GM12872 (cell line): ENCODE results near the gene CGREF1.

Source experiments
- TF ChIP-seq, protein P1 (sequence below): IDR thresholded peaks from 3 replicates; pipeline ENCODE4 v1.5.1; 2011; ENCODE audit warnings: low read depth, mild to moderate bottlenecking, low read length, moderate library complexity; ENCODE audit not compliant: insufficient read depth

Gene CGREF1

DNA sequence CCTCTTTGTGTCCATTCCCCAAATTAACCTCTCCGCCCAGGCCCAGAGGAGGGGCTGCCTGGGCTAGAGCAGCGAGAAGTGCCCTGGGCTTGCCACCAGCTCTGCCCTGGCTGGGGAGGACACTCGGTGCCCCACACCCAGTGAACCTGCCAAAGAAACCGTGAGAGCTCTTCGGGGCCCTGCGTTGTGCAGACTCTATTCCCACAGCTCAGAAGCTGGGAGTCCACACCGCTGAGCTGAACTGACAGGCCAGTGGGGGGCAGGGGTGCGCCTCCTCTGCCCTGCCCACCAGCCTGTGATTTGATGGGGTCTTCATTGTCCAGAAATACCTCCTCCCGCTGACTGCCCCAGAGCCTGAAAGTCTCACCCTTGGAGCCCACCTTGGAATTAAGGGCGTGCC is 18.9 kb downstream of the CGREF1 start:
- TF ChIP-seq, protein P1, sequence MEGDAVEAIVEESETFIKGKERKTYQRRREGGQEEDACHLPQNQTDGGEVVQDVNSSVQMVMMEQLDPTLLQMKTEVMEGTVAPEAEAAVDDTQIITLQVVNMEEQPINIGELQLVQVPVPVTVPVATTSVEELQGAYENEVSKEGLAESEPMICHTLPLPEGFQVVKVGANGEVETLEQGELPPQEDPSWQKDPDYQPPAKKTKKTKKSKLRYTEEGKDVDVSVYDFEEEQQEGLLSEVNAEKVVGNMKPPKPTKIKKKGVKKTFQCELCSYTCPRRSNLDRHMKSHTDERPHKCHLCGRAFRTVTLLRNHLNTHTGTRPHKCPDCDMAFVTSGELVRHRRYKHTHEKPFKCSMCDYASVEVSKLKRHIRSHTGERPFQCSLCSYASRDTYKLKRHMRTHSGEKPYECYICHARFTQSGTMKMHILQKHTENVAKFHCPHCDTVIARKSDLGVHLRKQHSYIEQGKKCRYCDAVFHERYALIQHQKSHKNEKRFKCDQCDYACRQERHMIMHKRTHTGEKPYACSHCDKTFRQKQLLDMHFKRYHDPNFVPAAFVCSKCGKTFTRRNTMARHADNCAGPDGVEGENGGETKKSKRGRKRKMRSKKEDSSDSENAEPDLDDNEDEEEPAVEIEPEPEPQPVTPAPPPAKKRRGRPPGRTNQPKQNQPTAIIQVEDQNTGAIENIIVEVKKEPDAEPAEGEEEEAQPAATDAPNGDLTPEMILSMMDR, result no peak

DNA sequence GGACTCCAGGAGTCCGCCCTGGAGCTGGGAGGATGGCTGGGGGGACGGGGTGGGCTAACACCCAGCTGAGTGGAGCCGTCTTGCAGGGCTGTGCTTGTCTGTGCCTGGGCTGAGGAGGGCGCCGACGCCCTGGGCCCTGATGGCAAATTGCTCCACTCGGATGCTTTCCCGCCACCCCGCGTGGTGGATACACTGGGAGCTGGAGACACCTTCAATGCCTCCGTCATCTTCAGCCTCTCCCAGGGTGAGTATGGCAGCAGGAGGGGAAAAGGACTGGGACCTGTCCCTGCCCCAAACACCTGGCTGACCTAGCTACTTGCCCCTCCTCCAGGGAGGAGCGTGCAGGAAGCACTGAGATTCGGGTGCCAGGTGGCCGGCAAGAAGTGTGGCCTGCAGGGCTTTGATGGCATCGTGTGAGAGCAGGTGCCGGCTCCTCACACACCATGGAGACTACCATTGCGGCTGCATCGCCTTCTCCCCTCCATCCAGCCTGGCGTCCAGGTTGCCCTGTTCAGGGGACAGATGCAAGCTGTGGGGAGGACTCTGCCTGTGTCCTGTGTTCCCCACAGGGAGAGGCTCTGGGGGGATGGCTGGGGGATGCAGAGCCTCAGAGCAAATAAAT is 19.5 kb downstream of the CGREF1 start:
- TF ChIP-seq, protein P1, result no peak

DNA sequence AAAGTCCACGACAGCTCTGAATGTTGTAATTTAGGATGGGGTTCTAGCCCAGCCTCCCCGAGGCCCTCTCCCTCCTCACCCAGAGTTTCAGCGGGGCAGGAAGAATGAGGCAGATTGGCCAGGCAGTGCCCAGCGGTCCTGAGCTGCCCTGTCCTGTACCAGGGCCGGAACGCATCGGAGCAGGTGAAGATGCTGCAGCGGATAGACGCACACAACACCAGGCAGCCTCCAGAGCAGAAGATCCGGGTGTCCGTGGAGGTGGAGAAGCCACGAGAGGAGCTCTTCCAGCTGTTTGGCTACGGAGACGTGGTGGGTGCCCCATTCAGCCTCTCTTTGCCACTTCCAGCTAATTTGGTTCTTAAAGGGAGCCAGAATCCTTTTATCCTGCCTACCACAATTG is 21.6 kb downstream of the CGREF1 start:
- TF ChIP-seq, protein P1, result no peak

DNA sequence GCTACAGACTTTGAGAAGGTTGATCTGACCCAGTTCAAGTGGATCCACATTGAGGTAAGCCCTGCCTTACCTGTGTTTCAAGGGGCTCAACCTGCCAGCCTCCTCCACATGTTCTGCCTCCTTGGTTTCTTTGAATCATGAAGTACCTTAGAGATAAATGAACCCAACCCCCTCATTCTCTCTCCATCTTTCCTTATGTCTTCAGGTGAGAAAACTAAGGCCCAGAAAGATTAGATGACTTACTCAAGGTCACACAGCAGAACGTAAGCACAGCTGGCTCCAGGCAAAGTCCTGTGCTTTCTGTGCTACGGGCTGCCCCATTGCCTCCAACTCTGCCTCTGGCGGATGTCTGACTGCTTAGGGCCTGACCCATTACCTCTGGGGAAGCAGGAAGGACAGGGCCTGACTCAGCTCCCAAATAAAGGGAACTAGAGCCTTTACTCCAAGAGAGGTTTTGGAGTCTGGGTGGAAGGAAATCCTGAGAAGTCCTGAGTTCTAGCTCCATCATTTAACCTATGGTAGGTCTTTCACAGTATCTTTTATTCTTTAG is 22.1 kb downstream of the CGREF1 start:
- TF ChIP-seq, protein P1, result no peak

DNA sequence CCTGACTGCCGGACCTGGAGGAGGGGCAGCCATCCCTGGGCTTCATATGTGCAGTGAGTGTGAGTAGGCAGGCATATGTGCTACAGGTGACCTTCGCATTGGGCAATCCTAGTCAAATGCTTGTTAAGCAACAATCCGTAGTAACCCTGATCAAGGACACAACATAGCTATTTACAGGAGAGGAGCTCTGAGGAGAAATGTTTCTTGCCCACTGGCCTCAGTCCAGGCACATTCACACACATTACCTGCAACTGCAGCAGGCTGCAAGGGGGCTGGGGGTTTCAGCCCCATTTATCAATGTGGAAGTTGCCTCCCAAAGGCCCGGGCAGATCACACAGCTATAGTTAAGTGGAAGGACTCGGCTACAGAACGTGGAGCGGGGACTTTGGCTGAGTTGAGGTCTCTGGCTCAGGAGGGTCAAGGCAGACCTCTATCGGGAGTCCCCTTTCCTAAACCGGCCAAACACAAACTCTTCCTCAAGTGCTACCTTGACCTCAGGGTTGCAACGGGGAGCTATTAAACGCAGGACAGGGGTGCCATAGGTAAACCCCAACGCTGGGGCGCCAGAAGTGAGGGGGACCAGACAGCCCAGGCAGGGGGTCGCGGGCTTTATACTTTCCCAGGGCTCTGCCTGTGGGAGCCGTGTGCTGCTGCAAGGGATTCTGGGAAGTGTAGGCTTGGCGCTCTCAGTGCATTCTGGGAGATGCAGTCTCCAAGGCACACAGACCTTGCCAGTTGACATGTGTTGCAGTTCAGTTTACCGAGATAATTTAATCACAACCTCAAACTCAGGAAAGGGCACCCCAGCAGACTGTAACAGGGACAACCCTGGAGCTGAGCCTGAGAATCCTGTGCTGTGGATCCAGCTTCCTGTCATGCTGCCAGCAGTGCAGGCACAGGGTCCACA is 22.9 kb downstream of the CGREF1 start:
- TF ChIP-seq, protein P1, result no peak

DNA sequence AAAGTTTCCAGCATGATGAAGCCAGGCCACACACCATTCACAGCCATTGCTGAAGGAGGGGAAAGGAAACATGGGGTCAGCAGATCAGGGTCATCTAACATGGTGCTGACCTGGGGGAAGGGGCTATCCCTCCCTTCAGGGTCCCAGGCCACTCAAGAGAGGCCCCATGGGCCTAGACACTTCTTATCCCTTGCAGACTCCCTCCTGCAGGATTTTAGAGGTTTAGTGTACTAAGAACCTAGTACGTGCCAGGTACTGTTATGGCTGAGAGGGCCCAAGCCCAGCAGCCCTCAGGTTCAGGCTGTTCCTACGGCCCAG is 23.5 kb downstream of the CGREF1 start:
- TF ChIP-seq, protein P1, result no peak

DNA sequence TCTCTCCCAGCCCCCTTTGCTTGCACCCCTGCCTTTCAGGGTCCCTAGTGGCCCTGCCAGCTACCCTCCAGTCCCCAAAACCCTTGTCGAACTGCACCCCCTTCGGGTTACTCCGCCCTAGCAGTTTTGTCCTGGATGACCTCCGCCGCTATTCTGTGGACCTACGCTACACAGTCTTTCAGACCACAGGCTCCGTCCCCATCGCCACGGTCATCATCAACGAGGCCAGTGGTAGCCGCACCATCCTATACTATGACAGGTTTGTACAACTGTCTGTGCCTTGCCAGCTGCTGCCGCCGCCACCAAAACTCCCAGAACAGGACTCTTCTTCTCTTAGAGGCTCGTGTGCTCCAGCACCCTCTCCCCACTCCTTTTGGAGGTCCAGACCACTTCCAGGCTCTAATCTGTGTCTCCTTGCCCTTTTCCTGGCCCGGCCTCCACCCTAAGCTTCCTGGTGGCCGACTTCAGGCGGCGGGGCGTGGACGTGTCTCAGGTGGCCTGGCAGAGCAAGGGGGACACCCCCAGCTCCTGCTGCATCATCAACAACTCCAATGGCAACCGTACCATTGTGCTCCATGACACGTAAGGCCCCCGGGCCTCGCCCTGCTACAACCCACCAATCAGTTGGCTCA is 24.5 kb downstream of the CGREF1 start:
- TF ChIP-seq, protein P1, result no peak
